ENCODE measurements around the gene ROR1. TPM values are rescaled to one million over a fixed set of nuclear protein-coding genes. Genes with fewer than 3 reads are reported as not detected.

ROR1 gene
- total and polyA plus RNA-seq, 8 donors: 25.5 to 95.8 (median 83.0) TPM

- no peak overlapping the region for H3K4me3 ChIP-seq
- H3K4me1 ChIP-seq: no peaks in the 10 kb centered on the region
- H3K9me3 ChIP-seq: no peaks in the 10 kb centered on the region
- ATAC-seq (no peak), DNase-seq (no peak)
- H3K36me3 ChIP-seq: no peaks in the 10 kb centered on the region
- TF ChIP-seq CTCF (IDR thresholded peaks at IDR 0.05): no peak
- no peak overlapping the region for H3K27ac ChIP-seq
- intact Hi-C loops (cut with DNase I): no loop called here
- no peaks in the 10 kb centered on the region for H3K27me3 ChIP-seq
These were observed 413.8 kb downstream of the ROR1 start for GRCh38 chr1:64187646-64188045.

DNA sequence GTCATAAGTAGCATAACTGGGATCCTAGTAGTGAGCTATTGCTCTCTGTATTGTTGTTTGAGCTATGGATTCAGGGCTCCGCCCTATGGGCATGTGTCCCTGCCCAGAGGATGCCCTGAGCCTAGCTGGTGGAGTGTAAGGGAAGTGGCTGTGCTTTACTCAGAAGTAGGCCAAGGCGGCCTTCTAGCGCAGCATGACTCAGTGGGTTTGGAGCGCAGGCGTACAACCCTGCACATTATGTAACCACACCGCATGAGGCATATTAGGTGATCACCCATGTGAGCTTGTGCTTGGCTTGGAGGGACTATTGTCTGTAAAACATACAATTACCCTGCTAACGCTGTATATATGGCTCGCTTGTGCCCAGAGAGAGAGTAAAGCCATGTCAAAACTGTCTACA, 418.5 kb downstream of the ROR1 start:
- no peaks in the 10 kb centered on the region for H3K36me3 ChIP-seq
- no peak overlapping the region for H3K27ac ChIP-seq
- H3K4me3 ChIP-seq: no peak overlapping the region
- H3K9me3 ChIP-seq: no peaks in the 10 kb centered on the region
- H3K4me1 ChIP-seq: no peaks in the 10 kb centered on the region
- H3K27me3 ChIP-seq: no peaks in the 10 kb centered on the region
- intact Hi-C loops (cut with DNase I): no loop called here
- no peak for ATAC-seq
- no peak for TF ChIP-seq CTCF (IDR thresholded peaks at IDR 0.05)
- DNase-seq: no peak

DNA sequence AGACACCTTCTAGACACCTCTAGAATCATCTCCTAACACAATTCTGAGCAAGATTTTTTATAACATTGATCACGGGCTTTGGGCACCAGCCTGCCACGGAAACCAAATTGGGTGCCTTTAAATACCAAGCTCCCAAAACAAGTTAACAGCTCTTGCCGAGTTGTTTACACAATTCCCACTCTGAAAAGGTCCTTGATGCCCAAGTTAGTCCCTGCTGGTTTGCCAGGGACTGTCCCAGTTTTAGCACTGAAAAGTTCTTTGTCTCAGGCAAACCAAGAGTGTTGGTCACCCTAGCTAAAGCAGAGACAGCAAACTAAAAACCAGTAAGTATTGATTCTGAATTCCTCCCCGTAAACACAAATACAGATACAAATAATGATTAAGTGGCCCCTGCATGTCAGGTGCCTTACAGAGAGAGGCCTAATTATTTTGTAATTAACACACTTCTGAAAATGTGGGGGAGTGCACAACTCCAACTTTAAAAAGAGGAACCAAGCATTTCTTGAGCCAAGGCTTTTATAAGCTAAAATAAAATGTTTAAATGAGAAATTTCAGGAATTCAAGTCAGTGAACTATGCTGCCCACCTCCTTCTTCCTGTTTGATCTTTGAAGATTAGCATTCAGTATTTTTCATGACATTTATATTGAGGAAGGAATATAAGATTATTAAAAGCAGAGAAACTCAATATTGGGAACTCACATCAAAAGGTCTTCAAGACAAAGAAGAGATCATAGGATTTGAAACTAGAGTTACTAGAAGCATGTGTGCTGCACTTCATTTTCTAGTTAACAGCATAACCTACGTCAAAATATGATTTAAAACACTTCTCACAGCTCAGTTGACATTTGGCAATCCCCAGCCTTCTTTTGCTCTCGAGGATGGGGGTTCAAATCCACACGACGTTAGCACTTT, 420.6 kb downstream of the ROR1 start:
- no peaks in the 10 kb centered on the region for H3K36me3 ChIP-seq
- intact Hi-C loops (cut with DNase I): no loop called here
- ATAC-seq (peak; percentile 54), DNase-seq (no peak)
- H3K27ac ChIP-seq: no peak overlapping the region
- no peak overlapping the region for H3K4me3 ChIP-seq
- no peaks in the 10 kb centered on the region for H3K4me1 ChIP-seq
- no peaks in the 10 kb centered on the region for H3K9me3 ChIP-seq
- H3K27me3 ChIP-seq: no peaks in the 10 kb centered on the region
- no peak for TF ChIP-seq CTCF (IDR thresholded peaks at IDR 0.05)

DNA sequence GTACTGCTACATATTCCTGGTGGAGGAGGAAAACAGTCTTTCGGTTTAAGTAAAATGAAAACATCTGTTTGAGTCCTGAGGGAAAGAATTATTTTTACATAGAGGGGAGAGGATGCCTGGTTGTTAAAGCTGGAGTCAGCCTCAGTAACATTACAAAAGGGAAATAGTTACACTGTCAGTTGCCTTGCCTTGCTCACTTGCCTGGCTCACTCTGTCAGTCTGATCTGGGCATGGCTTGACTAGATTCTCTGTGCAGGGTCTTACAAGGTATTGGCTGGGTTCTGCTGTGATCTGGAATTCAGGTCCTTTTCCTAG, 421.2 kb downstream of the ROR1 start:
- no peak for TF ChIP-seq CTCF (IDR thresholded peaks at IDR 0.05)
- H3K4me3 ChIP-seq: no peak overlapping the region
- no peaks in the 10 kb centered on the region for H3K4me1 ChIP-seq
- H3K9me3 ChIP-seq: no peaks in the 10 kb centered on the region
- DNase-seq (no peak), ATAC-seq (no peak)
- intact Hi-C loops (cut with DNase I): no loop called here
- no peaks in the 10 kb centered on the region for H3K27me3 ChIP-seq
- H3K27ac ChIP-seq: no peak overlapping the region
- no peaks in the 10 kb centered on the region for H3K36me3 ChIP-seq

DNA sequence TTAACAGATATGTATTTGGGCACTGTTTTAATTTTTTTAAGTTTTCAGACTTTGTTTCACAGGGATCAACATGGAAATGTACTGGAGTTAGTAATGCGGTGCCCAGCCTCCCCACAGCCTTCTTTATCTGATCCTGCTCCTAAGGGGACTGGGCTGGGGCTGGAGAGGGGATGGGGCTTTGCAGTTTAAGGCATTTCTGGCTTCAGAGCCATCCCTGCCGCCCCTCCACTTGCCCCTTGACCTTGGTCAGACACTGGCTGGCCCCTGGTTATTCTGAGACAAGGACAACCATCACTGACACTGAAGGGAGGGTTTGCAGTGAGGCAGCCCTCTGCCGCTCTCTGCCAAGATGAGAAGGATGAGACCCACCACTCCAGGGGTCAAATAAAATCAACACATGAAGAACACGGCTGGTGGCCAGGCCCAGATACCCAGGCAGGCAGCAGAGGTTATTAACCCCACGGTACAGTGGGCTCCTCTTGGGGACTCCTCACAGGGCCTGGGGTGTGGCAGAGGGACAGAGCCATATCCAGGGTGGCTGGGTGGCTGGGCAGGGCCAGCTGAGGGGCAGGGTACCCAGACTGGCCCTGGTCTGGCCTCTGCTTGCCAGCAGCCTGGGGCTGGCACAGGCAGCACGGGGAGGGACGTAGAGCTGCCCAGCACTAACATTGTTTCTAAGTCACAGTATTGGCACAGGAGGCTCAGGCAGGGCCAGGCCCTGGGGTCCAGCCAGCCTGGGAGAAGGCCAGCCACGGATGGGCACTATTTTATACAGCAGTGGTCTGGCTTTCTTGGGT, 422.5 kb downstream of the ROR1 start:
- Histone ChIP-seq H3K4me3 (no peak overlapping the region), H3K4me1 (no peaks in the 10 kb centered on the region), H3K27ac (no peak overlapping the region), H3K27me3 (no peaks in the 10 kb centered on the region), H3K36me3 (no peaks in the 10 kb centered on the region), H3K9me3 (no peaks in the 10 kb centered on the region)
- no peak for ATAC-seq
- intact Hi-C loops (cut with DNase I): no loop called here
- DNase-seq: no peak
- no peak for TF ChIP-seq CTCF (IDR thresholded peaks at IDR 0.05)
